Raji (cell line): ENCODE data around the gene SLC25A36.

Experiments used
- POLR2A ChIP-seq: IDR thresholded peaks from 2 replicates; pipeline ENCODE4 v1.6.1; 2011; ENCODE audit warnings: low read depth, low read length, control low read depth; ENCODE audit not compliant: insufficient read depth

SLC25A36 gene, protein sequence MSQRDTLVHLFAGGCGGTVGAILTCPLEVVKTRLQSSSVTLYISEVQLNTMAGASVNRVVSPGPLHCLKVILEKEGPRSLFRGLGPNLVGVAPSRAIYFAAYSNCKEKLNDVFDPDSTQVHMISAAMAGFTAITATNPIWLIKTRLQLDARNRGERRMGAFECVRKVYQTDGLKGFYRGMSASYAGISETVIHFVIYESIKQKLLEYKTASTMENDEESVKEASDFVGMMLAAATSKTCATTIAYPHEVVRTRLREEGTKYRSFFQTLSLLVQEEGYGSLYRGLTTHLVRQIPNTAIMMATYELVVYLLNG

DNA sequence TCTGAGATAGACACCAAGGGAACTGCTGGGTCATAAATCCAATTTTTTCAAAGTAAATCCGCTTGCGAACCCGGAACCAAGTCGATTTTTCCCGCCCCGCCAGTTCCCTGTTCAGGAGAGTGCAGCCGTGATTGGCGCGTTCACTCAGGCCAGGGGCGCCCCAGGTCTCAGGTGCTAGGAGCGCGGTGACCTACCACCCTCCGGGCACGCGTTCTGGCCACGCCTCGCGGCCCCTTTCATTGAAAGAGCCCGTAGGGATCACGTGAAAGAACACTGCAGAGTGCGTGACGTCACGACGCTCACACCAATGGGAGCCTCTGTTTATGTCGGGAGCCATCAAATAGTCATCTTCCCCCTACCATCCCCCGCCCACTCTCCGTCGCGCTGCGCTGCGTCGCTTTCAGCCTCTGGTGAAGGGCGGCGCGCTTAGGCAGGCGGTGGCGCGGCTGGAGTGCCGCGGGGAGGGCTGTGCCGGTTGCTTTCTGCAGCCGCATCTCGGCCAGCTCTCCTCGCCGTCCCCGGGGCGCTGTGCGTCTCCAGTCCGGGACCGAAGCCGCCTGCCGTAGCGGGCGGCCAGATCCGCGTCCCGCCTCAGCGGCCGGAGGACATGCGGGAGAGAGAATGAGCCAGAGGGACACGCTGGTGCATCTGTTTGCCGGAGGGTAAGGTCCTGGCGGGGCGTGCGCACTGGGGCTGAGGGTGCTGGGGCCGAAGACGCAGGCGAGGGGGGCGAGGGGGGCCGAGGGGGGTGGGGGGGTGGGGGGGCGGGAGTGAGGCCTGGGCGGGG, at the start of gene SLC25A36:
Gene SLC25A36 (plus strand): TSS at position 403 of the 787 bp plus-strand sequence. CDS start 219 bp downstream, at position 622.
- peak; percentile 91 for TF ChIP-seq POLR2A

DNA sequence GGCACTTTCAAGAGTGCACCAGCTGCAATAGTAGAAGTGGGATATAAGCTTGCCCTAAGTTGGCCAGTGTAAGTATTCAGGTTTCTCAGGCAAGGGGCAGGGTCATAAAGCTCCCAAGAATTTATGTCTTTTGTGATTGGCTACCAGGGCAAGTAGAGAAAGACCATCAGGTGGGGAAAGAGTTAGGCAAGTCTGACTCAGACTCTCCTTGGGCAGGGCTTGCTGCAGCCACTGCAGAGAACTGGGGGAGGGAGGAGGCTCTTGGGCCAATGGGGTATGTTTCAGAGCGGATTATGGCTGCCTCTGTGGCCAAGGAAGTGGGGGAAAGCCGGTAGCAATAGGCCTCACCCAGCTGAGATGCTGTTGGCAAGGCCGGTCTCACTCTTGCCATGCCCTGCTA, 44.6 kb upstream of the SLC25A36 start:
- TF ChIP-seq POLR2A, result no peak

DNA sequence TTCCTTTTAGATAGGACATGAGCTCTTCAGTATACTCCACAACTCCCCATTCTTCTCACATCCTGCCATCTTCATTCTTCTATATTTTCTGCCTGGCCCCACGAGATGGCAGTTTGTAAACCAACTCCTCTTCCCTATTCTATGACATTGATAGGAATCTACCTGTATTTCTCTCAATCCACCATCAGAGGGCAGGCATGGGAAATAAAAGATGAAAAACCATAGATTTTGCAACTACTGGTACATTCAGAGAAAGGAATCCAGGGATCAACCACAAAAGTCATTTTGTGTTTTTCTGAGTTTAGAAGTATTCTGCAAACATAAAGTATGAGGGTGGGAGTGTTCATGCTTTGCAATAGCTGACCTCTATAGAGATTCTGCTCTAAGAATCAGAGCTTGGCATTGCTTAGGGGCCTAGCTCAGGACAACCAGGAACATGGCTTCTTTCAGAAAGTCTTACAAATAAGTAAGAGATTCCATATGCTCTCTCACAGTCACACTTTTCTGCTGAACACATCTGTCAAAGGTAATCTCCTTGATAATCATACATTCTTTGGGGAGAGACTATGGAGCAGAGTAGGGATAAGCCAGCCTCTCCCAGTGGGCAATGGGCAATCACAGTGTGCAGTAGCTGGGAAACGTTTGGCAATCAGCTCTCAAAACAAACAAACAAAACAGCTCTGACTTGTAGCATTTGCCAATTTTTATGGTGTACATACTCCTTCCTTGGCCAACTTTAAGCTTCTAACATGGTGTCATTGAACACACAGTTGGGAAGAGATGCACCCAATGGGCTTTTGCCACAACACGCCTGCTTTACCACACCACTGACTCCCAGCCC, 43.1 kb upstream of the SLC25A36 start:
- TF ChIP-seq POLR2A, result no peak

DNA sequence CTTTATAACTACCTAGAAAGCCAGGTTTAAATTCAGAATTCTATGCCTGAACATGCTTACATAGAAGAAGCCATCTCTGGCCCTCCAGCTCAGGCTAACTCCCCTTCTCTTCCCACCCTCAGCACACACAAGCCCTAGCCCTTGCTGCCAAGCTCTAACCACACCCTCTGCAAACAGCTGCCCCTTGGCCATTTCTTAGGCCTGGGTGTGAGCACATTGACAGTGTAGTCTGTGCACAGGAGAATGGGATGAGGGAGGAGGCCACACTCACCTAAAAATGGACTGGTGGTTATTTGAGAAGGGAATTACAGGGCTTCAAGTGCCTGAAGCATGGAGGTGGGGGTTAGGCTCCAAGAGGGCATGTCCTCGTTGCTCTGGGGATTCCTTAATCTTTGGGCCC, 42.3 kb upstream of the SLC25A36 start:
- no peak for TF ChIP-seq POLR2A

DNA sequence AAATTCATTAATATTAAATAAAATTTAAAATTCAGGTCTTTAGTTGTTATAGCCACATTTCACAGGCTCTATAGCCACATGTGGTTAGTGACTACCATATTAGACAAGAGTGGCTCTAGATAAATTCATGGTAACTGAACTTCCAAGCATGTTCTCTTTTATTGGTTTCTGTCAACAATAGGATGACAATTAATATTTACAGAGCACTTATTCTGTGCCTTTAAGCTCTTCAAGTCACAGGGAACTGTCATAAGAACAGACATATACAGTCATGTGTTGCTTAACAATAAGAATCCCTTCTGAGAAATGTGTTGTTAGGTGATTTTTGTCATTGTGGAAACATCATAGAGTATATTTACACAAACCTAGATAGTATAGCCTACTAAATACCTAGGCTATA, 38.8 kb upstream of the SLC25A36 start:
- no peak for TF ChIP-seq POLR2A

DNA sequence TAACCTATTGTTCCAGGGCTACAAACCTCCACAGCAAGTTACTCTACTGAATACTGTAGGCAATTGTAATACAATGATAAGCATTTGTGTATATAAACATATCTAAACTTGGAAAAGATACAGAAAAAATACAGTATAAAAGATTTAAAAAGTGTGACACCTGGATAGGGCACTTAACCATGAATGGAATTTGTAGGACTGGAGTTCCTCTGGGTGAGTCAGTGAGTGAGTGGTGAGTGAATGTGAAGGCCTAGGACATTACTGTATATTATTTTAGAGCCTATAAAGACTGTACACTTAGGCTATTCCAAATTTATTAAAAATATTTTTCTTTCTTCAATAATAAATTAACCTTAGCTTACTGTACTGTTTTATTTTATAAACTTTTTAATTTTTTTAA, 38.4 kb upstream of the SLC25A36 start:
- no peak for TF ChIP-seq POLR2A

DNA sequence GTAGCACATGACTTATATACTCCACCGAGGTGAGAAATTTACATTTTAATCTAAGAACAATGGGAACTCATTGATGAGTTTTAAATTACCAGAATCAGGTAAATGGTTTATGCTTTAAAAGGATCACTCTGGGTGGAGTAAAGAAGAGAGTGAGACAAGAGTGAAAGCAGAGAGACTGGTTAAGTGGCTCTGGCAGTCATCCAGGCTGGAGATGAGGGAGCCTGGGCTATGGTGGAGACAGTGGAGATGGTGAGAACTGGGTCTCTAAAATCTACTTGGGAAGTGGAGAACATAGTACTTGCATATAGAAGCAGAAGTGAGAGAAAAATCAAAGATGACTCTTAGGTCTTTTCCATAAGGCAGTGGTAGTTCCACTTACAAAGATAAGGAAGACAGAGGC, 37.1 kb upstream of the SLC25A36 start:
- TF ChIP-seq POLR2A, result no peak

DNA sequence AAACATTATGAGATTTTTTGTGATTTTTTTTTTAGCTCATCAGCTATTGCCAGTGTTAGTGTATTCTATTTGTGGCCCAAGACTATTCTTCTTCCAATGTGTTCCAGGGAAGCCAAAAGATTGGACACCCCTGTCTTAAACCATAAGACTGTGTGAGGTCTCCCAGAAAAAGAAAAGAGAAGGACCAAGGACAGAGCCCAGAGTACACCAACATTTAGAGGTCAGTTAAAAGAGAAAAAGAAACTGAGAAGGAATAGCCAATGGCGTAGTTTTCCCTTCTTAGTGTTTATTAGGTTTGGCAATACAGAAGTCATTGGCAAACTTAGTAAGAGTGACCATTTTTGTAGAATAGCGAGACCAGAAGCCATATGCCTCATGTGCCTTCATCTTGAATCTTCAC, 36.1 kb upstream of the SLC25A36 start:
- no peak for TF ChIP-seq POLR2A

DNA sequence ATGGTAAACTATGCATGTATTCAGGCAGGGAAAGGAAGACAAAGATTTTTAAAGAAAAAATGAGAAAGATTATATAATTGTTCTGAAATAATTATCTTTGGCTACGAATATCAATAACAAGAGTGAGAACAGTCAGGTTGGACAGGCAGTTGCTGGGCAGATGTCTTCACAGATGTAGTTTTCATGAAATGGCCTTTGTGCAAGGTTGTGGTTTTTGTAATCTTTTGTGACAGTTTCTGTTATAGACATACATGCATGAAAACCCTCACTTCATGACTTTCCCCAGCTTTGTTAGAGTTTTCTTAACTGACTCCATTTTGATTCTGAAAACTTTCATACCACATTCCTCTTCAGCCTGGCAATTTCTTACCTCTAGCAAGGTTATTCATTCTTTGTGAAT, 34.9 kb upstream of the SLC25A36 start:
- TF ChIP-seq POLR2A, result no peak

DNA sequence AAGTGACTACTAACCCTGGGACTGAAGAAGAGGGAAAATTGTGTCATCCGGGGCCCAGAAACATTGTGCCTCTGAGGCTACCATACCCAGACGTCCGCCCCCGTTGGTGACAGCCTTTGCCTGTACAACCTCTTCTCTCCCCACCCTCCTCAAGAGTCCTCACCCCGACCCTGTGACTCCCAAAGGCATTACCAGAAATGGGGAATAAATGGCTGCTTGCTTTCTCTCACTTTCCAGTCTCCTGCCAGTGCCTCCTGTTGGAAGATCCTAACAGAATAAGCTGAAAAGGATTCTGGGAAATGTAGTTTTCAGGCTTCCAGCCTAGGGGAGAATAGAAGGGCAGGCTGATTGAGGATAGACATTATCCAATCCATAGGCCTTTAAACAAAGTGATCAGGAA, 30.8 kb upstream of the SLC25A36 start:
- TF ChIP-seq POLR2A, result no peak

DNA sequence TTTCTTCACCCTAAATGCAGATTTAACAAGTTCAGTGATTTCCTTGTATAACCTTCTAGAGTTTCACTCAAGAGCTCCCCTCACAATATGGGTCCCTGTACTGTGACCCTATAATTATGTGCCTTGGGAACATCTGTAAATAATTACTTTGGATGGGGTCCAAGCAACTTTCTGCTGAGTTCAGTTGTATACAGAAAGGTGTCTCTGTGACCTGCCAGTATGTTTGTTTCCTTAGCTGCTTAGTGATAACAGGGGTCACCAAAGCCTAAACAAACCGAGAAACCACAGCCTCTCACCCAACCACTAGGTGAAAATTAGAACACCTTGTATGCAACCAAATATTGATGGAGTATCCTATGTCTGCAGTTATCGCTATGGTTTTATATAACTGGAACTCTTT, 29.8 kb upstream of the SLC25A36 start:
- TF ChIP-seq POLR2A, result no peak

DNA sequence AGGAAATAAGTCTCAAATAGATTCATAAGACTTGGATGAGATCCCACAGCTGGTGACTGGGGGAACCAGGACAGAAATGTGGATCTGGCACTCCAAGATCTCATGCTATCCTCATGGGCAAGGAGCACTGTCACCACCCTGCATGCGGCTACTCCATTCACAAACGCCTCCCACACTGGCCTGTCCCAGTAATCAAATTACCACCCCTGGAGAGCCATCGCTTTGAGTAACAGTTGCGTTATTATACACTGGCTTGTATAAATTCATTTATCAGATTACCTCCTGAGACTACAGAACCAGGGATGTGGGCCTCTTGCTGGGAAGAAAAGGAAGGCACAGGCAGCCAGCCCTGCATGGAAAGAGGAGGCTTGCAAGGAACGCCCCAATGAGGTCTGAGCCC, 27.9 kb upstream of the SLC25A36 start:
- TF ChIP-seq POLR2A, result no peak

DNA sequence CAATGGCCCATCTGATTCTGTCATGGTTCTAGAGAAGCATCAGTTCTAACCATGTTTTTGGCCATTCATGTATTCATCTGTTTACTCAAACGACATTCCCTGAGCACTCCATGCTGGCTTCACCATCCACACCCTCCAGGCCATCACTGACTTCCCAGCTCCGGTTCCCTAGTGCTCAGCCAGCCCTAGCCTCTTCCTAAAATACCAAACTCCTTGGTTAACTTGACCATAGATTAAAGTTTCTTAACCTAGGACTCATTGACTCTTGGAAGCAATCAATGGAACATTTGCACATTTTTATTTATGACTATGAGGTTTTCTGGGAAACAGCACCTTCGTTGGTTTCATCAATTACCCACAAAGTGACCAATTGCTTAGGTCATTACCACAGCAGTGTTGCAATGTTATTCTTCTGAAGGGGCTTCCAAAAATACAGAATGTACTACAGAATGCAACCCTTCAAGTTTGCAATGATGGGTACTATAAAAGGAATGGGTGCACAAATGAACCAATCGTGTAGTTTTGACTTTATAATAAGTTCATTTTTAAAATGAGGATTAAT, 27.2 kb upstream of the SLC25A36 start:
- no peak for TF ChIP-seq POLR2A

DNA sequence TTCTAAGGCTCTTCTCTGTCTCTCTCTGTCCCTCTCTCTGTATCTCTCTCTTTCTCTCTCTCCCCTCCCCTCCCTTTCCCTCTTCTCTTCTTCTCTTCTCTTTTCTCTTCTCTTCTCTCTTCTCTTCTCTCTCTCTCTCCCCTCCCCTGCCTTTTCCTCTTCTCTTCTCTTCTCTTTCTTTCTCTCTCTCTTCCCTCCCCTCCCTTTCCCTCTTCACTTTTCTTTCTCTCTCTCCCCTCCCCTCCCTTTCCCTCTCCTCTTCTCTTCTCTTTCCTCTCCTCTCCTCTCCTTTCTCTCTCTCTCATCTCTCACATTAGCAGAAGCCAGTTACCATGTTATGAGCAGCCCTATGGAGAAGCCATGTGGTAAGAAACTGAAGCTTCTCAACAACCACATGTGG, 25.0 kb upstream of the SLC25A36 start:
- no peak for TF ChIP-seq POLR2A

DNA sequence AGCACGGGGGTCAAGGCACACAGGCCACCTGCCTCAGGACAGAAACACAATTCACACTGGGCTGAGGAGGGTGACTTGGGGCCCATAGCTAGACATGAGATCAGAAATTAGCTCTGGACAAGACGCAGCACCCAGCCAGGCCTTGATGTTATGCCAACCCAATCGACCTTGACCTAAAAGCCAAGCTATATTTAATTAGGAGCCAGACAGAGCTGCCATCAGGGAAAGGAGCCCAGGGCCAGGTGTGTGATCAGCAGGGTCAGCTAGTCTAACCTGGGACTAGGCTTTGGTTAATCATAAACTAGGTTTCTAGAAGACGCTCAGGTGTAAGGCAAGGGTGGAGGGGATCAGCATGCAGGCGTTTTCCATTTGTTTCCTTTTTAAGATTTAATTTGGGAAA, 23.9 kb upstream of the SLC25A36 start:
- TF ChIP-seq POLR2A, result no peak
